SKM-1 (cell line): ENCODE data around the gene UBE2D2.
"Not testable (repeated sequence)": the region's sequence is repeated elsewhere in the genome, so short reads cannot be mapped to it uniquely, and the experiment has no call there.

Source experiments
- DNase-seq: peaks from one replicate; lab custom pipeline; 2025; ENCODE audit not compliant: unreplicated experiment; lab: John Stamatoyannopoulos, UW

The UBE2D2 gene

DNA sequence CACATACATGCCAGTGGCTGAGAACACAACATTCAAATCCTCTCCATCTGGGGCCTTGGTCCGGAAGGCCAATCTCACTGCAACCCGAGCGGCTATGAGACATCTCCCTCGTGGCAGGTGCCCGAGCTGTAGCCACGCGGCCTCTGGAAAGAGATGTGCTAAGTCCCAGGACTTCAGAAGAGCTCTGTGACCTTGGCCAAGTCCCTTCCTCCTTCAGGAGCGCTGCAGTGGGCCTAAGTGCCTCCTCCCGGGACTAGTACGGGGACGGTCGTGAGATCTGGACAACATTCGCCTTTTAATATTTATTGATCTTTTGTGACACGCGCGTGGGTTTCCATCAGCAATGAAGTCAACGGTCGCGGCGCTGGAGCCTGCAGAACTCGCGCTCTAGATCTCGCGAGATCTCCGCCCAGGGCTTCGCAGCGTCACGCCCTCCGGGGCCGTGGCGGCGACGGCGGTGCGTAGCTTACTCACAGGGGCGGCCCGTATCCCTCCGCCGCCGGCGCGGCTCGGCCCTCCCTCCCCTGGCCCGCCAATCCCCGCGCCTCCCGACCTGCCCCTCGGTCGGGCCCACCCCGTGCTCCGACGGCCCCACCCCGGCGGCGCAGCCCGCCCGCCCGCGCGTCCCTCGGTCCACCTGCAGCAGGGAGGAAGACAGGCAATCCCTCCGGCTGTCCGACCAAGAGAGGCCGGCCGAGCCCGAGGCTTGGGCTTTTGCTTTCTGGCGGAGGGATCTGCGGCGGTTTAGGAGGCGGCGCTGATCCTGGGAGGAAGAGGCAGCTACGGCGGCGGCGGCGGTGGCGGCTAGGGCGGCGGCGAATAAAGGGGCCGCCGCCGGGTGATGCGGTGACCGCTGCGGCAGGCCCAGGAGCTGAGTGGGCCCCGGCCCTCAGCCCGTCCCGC, at the start of gene UBE2D2:
Gene UBE2D2 (plus strand): TSS at position 588 of the 903 bp plus-strand sequence. CDS start 453 bp downstream, outside the sequence.
- DNase-seq: peak; percentile 88

DNA sequence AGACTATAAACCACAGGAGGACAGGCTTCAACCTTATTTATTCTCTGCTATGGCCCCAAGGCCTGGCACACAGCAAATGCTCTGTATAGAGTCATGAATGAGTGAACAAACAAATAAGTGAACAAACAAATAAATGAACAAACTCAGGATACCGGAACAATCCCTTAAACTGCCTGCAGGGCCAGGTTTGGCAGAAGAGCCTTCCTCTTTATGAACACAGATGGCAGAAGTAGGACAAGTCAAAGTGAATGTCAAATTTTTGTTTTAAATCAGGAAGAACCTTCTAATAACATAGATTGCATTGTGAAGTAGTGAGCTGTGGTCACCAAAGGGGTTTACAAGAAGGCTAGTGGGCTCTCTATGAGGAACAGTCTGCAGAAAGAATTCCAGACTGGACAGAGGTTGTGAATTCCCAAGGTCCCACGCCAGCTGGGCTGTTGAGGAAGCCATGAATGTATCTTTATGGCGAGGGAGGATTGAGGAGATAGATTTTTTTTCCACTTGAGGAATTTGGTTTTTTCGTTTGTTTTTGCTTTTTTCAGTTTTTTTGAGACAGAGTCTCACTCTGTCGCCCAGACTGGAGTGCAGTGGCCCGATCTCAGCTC, 48.3 kb upstream of the UBE2D2 start:
- no peak for DNase-seq

DNA sequence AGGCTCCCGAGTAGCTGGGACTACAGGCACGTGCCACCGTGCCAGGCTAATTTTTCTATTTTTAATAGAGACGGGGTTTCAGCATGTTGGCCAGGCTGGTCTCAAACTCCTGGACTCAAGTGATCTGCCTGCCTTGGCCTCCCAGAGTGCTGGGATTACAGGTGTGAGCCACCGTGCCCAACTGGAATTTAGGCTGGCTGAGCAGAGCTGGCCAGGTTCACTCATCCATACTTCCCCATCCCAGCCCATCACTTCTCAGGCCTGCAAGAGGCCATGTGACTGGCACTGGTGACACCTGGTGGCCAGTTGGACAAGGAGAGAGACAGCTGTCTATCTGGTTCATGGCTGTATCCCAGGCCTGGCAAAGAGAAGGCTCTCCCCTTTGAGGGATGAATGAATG, 47.7 kb upstream of the UBE2D2 start:
- DNase-seq: peak; percentile 77

DNA sequence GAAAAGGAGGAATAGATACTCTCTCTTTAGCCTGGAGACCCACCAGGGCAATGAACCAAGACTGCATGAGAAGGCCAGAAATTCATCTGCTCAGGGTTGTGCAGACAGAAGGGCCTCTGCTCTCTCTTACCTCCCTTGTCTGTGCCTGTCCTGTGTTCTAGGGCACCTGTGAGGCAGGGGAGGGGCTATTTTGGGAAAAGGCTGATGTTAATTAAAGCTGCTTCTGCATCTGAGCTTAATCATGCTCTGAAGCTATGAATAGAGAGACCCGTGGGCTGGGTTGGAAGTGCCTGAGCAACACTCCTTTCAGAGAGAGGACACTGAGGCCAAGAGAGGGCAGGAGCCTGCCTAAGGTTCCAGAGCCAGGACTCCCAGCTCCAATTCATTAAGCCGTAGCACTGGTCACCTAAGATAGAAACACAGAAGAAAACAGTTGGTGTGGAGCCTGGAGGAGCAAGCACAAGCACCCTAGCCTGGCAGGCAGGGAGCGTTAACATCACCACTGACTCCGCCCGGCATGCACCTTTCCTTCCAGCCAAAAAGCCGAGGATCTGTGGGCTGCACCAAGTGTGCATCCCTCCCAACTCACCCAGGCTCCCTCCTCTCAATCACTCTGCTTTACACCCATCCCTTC, 47.2 kb upstream of the UBE2D2 start:
- no peak for DNase-seq

DNA sequence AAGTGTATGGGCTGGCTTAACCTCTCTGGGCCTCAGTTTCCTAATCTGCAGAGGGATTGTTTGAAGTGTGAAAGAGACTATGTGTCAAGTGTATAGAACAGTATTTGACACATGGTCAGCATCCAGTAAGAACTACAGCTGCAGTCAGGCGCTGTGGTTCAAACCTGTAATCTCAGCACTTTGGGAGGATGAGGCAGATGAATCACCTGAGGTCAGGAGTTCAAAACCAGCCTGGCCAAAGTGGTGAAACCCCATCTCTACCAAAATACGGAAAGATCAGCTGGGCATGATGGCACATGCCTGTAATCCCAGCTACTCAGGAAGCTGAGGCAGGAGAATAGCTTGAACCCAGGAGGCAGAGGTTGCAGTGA, 46.7 kb upstream of the UBE2D2 start:
- DNase-seq: no peak

DNA sequence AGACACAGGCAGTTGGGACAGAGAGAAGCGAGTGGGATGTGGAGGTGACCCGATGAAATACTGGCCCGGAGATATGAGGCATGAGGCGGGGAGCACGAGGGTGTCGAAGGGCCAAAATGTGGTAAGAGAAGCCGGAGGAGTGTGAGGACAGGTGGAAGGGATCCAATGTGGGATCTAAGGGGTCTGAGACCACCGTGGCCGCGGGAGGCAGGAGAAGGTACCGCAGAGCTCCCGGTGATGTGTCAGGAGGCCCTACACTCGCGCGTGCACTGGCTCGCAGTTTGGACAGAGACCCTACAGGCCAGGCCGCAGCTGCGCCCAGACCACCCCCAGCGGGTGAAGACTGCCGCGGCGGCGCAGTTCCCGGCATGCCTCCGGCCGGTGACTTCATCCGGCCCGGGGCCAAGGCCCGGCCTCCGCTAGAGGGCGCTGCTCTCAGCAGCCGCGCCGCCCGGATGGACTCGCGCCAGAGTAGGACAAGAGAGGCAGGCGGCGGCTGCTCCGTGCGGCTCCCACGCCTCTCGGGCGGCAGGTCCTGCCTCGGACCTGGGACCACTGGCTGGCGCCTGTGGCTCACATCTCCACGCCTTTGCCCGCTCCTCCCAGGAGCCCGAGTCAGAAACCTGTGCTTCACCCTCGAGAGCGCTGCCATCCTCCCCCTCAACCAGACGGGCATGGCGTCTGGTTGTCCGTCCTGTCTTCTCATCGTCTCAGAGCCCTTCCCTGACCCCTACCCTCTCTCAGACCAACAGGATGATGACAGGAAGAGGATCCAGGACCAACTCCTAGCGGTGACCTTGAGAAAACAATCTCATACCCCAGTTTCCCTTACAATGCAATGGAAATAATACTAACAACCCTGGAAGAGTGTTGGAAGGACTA, 43.2 kb upstream of the UBE2D2 start:
- peak; percentile 69 for DNase-seq

GRCh38 chr5:139523635-139524445, 37.3 kb upstream of the UBE2D2 start:
- DNase-seq: no peak

DNA sequence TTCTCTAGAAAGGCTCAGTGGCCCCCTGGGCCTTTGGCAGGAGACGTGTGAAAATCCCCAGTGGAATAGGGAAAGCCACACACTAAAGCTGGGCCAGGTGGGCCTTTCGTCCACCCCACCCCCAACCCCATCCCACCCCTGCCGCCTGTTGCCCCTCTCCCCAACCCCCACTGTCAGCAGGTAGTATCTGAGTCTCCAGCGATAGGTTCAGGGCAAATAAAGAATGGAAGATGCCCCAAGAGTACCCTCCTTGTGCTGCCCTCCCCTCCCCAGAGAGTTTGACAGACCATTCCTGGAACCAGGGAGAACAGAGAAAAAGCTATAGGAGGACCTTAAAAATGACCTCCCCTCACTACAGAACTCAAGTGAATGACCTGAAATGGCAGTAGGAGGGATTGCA, 36.7 kb upstream of the UBE2D2 start:
- no peak for DNase-seq

- DNase-seq: no peak
Measured at GRCh38 chr5:139524940-139525585, 36.1 kb upstream of the UBE2D2 start.

GRCh38 chr5:139525586-139526308, 35.4 kb upstream of the UBE2D2 start:
- not testable (repeated sequence) for DNase-seq

GRCh38 chr5:139526309-139527089, 34.6 kb upstream of the UBE2D2 start:
- not testable (repeated sequence) for DNase-seq

GRCh38 chr5:139527090-139527470, 34.1 kb upstream of the UBE2D2 start:
- DNase-seq: not testable (repeated sequence)

DNA sequence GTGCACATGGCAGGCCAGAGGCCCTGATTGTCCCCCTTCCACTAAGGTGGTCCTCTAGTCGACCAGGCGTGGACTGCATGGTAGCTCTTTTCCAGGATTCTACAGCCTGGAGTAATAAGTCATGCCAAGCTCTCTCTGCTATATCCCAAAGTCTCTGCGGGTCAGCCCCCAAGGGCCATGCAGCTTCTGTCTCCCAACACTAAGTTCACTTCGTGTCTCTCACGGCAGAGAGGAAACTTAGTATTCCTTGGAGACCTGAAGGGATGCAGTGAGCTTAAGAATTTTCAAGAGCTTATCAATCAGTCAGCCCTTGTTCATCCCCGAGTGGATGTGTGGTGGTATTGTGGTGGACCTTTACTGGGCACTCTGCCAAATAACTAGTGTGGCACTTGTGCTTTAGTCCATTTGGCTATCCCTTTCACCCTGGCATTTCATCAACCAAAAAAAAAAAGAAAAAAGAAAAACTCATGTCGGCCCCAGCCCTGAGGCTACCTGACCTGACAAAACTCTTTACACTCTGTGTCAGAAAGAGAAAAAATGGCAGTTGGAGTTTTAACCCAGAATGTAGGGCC, 33.2 kb upstream of the UBE2D2 start:
- not testable (repeated sequence) for DNase-seq

GRCh38 chr5:139528695-139529094, 32.4 kb upstream of the UBE2D2 start:
- DNase-seq: not testable (repeated sequence)

DNA sequence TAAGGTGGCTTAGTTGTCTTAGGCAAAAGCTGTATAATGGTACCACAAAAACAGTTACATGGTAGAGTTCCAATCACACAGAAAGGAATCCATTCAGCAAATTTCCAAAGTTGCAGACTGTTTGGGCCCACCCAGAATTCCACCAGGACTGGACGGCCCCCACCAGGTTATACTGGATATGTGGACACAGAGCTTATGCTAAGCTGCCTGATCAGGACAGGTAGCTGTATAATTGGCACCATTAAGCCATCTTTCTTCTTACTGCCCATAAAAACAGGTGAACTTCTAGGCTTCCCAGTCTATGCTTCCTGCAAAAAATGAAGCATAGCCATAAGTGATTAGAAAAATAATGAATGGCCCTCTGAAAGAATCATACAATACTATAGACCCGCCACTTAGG, 31.1 kb upstream of the UBE2D2 start:
- DNase-seq: not testable (repeated sequence)

DNA sequence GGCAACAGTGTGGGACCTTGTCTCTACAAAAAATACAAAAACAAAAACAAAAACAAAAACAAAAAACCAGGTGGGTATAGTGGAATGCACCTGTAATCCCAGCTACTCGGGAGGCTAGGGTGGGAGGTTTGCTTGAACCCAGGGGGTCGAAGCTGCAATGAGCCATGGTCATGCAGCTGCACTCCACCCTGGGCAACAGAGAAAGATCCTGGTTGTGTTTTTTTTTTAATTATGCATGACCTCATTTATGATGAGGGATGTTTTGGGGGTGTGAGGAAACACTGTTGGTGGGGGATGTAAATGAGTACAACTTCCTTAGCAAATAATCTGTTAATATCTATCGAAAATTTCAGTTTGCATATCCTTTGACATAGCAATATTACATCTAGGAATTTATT, 29.4 kb upstream of the UBE2D2 start:
- no peak for DNase-seq

DNA sequence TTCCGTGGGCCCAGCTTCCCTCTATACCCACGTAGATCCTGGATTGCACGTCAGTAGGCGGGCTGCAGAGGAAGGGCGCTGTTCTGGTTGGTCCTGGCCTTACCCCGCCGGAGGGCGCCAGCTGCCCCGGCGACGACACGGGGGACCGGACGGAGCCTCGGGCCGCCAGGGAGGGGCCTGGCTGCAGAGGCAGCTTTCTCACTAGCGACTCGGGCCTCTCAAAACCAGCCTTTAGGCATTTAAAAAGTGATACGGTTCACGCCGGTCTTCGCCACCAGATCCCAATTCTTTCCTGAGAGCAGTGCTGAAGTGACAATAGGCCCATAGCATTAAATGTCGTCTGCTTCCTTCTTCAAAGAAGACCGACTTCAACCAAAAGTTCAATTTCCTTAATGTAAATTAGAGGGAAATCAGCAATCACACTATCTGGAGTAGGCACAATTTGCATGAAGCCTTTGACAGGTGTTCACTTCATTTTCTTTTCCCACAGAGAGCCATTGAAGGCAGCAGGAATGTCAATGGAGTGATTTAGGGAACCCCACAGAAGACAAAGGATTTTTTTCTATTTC, 17.6 kb upstream of the UBE2D2 start:
- DNase-seq: no peak
